Spleen (tissue), 11 donors: ENCODE results near the gene P3H1. TPM values are rescaled to one million over a fixed set of nuclear protein-coding genes. Genes with fewer than 3 reads are reported as not detected.
"Not testable (repeated sequence)": the region's sequence is repeated elsewhere in the genome, so short reads cannot be mapped to it uniquely, and the experiment has no call there.

ENCODE experiments used
- DNase-seq: peaks from one replicate; pipeline ENCODE4 v3.0.0-alpha.2; 2020
- H3K27ac ChIP-seq, 8 donors: fragments of 200-600 bp; sonication (generic) in 7 of 8; 1 replicate in 4 of 8; 2 replicates in 4 of 8; pipeline versions ENCODE4 v1.5.0 to v1.8.0; 2016 to 2021; ENCODE audit warnings: inconsistent platforms in 4 of 8, mild to moderate bottlenecking in 4 of 8, moderate library complexity in 1 of 8
- H3K27me3 ChIP-seq, 7 donors: fragments of 200-600 bp; sonication (generic) in 6 of 7; replicated peaks in 1 of 7; 1 replicate in 4 of 7; 2 replicates in 3 of 7; pipeline versions ENCODE4 v1.5.0 to v1.8.0; 2016 to 2021; ENCODE audit warnings: inconsistent platforms in 3 of 7, mild to moderate bottlenecking in 1 of 7
- H3K36me3 ChIP-seq, 6 donors: fragments of 200-600 bp; sonication (generic) in 5 of 6; 1 replicate in 4 of 6; 2 replicates in 2 of 6; pipeline versions ENCODE4 v1.5.0 to v1.8.0; 2016 to 2021; ENCODE audit warnings: inconsistent platforms in 2 of 6
- H3K4me1 ChIP-seq, 6 donors: fragments of 200-600 bp; sonication (generic) in 5 of 6; 1 replicate in 3 of 6; 2 replicates in 3 of 6; pipeline versions ENCODE4 v1.5.0 to v1.8.0; 2016 to 2021; ENCODE audit warnings: inconsistent platforms in 3 of 6
- H3K4me3 ChIP-seq, 8 donors: fragments of 200-600 bp; sonication (generic) in 7 of 8; 1 replicate in 4 of 8; 2 replicates in 4 of 8; pipeline versions ENCODE4 v1.5.0 to v1.8.0; 2016 to 2021; ENCODE audit warnings: inconsistent platforms in 4 of 8, mild to moderate bottlenecking in 4 of 8, moderate library complexity in 2 of 8
- H3K9me3 ChIP-seq, 8 donors: fragments of 200-600 bp; sonication (generic) in 7 of 8; 1 replicate in 4 of 8; 2 replicates in 4 of 8; pipeline versions ENCODE4 v1.5.0 to v1.8.0; 2016 to 2021; ENCODE audit warnings: inconsistent platforms in 4 of 8
- CTCF ChIP-seq, 11 experiments: fragments of 200-600 bp in 7 of 11; fragments of 450-650 bp in 4 of 11; sonication (generic) in 4 of 11; IDR thresholded peaks in 8 of 11; conservative IDR thresholded peaks in 3 of 11; 1 replicate in 7 of 11; 2 replicates in 4 of 11; pipeline versions ENCODE4 v1.4.0 to v1.8.0; 2016 to 2021; ENCODE audit warnings: antibody characterized with exemption in 11 of 11, inconsistent platforms in 4 of 11, mild to moderate bottlenecking in 1 of 11
- POLR2A ChIP-seq, 3 donors: fragments of 450-650 bp; IDR thresholded peaks; one replicate each; pipeline ENCODE4 v1.5.1; 2017; ENCODE audit warnings: antibody characterized with exemption in 3 of 3, mild to moderate bottlenecking in 1 of 3
- POLR2AphosphoS5 ChIP-seq, 3 donors: sonication (generic); formaldehyde crosslinking; IDR thresholded peaks; one replicate each; pipeline ENCODE4 v1.5.1; 2017; ENCODE audit warnings: antibody characterized with exemption in 3 of 3
- WGBS, 5 donors: extraction: QIAGEN DNeasy Blood & Tissue Kit in 3 of 5; methylation state at CpG; one replicate each; pipeline versions ENCODE4 v1.1.5 to v1.1.7; 2013 to 2018; 5-methylcytosine and 5-hydroxymethylcytosine counted together
- intact Hi-C: fragments of 100-400 bp; cut with DNase I; formaldehyde crosslinking; loops from one replicate; pipeline ENCODE4 v1.15.0; 2023; ENCODE audit warnings: low total_unique reads
- polyA plus RNA-seq, 3 donors: library from polyadenylated mRNA; stranded (reverse); fragments of 200-250 nt; gene quantifications; one replicate each; pipeline ENCODE4 v1.2.1, GENCODE V29; 2013
- total RNA-seq, 7 donors: library from RNA; depleted of rRNA in 3 of 7; stranded (reverse); fragments of >200 nt in 3 of 7; fragmentation: NEBNext Ultra II Directional in 4 of 7; extraction: Animal tissue kit (Norgen Biotek cat#: 25700) in 4 of 7; gene quantifications; one replicate each; pipeline versions ENCODE4 v1.1.0 to v1.2.1, GENCODE V29; 2016 to 2021
- donor health status: healthy with polysubstance abuse.
- donor health status: DM: no; HTN: no; CAD: no; lungs with moderate emphysema.
- donor health status: DM: no; HTN: no; CAD: no.
- donor health status: Bipolar disorder and iron deficiency.
- donor health status: healthy.
- donor health status: DM: no; HTN: no; CAD: no.
- donor health status: DM: yes; HTN: yes; CAD: no.

Gene P3H1
- total and polyA plus RNA-seq, 10 donors, result 35.1 to 55.8 (median 42.0) TPM

GRCh38 chr1:42730002-42730401, 36.8 kb downstream of the P3H1 start:
- TF ChIP-seq CTCF (IDR thresholded peaks at IDR 0.05 in 8 of 11, conservative IDR thresholded peaks at IDR 0.05 in 3 of 11) (no peak), POLR2A (IDR thresholded peaks at IDR 0.05) (no peak), POLR2AphosphoS5 (IDR thresholded peaks at IDR 0.05) (no peak)
- intact Hi-C loops, result no loop called here
- Histone ChIP-seq H3K27me3 (no peaks in the 10 kb centered on the region), H3K36me3 (no peaks in the 10 kb centered on the region), H3K4me3 (no peak overlapping the region), H3K9me3 (no peaks in the 10 kb centered on the region), H3K4me1 (no peaks in the 10 kb centered on the region), H3K27ac (no peak overlapping the region)
- WGBS, 5 donors, result 88 to 91% (median 90%) methylated on average over 3 of the region's 3 CpGs
- no peak for DNase-seq

DNA sequence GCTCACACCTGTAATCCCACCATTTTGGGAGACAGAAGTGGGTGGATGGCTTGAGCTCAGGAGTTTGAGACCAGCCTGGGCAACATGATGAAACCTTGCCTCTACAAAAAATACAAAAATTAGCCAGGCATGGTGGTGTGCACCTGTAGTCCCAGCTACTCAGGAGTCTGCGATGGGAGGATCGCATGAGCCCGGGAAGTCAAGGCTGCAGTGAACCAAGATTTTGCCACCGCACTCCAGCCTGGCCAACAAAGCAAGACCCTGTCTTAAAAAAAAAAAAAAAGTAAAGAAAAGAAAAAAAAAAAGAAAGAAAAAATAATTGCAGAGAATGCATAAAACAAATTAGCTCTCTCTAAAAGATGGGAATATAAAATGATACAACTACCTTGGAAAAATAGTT, 41.0 kb downstream of the P3H1 start:
- H3K27me3 ChIP-seq, H3K27ac ChIP-seq, H3K9me3 ChIP-seq, H3K4me1 ChIP-seq, H3K4me3 ChIP-seq, intact Hi-C loops, DNase-seq, H3K36me3 ChIP-seq: not testable (repeated sequence)
- WGBS, 5 donors, result 92 to 99% (median 98%) methylated on average over 4 of the region's 4 CpGs

GRCh38 chr1:42723511-42723910, 43.3 kb downstream of the P3H1 start:
- peaks cover 0 to 7% (median 0%) of the 10 kb centered on the region in 6 donors for H3K36me3 ChIP-seq
- no peaks in the 10 kb centered on the region for H3K27me3 ChIP-seq
- no peak overlapping the region for H3K27ac ChIP-seq
- TF ChIP-seq POLR2AphosphoS5 (IDR thresholded peaks at IDR 0.05) (no peak), CTCF (IDR thresholded peaks at IDR 0.05 in 8 of 11, conservative IDR thresholded peaks at IDR 0.05 in 3 of 11) (no peak), POLR2A (IDR thresholded peaks at IDR 0.05) (no peak)
- WGBS, 5 donors, result 76 to 87% (median 83%) methylated on average over 6 of the region's 6 CpGs
- no peak overlapping the region for H3K4me3 ChIP-seq
- intact Hi-C loops, result no loop called here
- H3K4me1 ChIP-seq, result no peaks in the 10 kb centered on the region
- no peaks in the 10 kb centered on the region for H3K9me3 ChIP-seq
- no peak for DNase-seq

DNA sequence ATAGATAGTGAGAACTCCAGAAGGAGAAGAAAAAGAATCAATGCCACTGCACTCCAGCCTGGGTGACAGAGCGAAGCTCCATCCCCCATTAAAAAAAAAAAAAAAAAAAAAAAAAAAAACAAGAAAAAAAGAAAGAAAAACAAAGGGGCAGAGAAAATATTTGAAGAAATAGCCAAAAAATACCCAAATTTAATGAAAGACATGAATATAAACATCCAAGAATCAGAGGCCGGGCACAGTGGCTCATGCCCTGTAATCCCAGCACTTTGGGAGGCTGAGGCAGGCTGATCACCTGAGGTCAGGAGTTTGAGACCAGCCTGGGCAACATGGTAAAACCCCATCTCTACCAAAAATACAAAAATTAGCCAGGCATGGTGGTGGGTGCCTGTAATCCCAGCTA, 44.4 kb downstream of the P3H1 start:
- H3K27ac ChIP-seq, H3K9me3 ChIP-seq, H3K27me3 ChIP-seq, H3K4me1 ChIP-seq, intact Hi-C loops, H3K4me3 ChIP-seq, DNase-seq: not testable (repeated sequence)
- peaks cover 0 to 15% (median 0%) of the 10 kb centered on the region in 6 donors for H3K36me3 ChIP-seq
- 89 to 100% (median 94%) methylated on average over 2 of the region's 2 CpGs for WGBS, 5 donors

DNA sequence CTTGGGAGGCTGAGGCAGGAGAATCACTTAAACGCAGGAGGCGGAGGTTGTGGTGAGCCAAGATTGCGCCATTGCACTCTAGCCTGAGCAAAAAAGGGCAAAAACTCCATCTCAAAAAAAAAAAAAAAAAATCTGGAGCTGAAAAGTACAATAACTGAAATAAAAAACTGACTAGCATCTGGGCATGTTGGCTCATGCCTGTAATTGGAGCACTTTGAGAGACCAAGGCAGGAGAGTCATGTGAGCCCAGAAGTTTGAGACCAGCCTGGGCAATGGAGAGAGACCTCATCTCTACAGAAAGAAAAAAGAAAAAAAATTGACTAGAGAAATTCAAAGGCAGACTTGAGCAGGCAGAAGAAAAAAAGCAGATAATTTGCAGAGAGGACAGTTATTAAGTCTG, 44.9 kb downstream of the P3H1 start:
- TF ChIP-seq CTCF (IDR thresholded peaks at IDR 0.05 in 8 of 11, conservative IDR thresholded peaks at IDR 0.05 in 3 of 11) (no peak), POLR2A (IDR thresholded peaks at IDR 0.05) (no peak), POLR2AphosphoS5 (IDR thresholded peaks at IDR 0.05) (no peak)
- Histone ChIP-seq H3K9me3 (no peaks in the 10 kb centered on the region), H3K27ac (no peak overlapping the region), H3K36me3 (peaks cover 0 to 15% (median 0%) of the 10 kb centered on the region in 6 donors), H3K4me1 (no peaks in the 10 kb centered on the region), H3K4me3 (no peak overlapping the region), H3K27me3 (no peaks in the 10 kb centered on the region)
- 79 to 97% (median 95%) methylated on average over 3 of the region's 3 CpGs for WGBS, 5 donors
- no peak for DNase-seq
- intact Hi-C loops, result no loop called here
